Measurements from ENCODE around the gene PPM1K.

DNA sequence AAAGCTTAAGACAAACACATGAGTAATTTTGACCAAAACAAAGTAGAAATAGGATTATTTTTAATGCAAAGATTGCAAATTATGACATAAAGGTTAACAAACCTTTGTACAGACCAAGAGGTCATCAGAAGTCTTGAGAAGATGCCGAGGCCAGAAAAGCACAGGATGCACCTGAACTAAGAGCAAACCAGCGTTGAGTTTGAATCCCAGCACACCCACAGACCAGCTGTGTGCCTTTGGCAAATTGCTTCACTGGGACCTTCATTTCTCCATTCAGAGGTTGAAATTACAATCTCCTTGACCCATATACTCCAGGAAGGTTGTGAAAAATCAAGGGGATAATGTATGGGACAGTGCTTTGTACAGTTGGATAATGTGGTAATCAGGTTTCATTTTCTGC is 56.6 kb downstream of the PPM1K start:
- no peak for TF ChIP-seq YY1 (IDR thresholded peaks at IDR 0.05; ENCODE audit: extremely low read depth, insufficient replicate concordance, low read depth, low read length)
- no peak for TF ChIP-seq RAD21 (IDR thresholded peaks at IDR 0.05; ENCODE audit: low read depth)
- no peak for TF ChIP-seq CTCF (IDR thresholded peaks at IDR 0.05 in 2 of 3, conservative IDR thresholded peaks at IDR 0.05 in 1 of 3; ENCODE audit: borderline replicate concordance in 1 of 3, insufficient read depth in 1 of 3, low read depth in 2 of 3, low read length in 2 of 3)
- no peak for TF ChIP-seq POLR2A (IDR thresholded peaks at IDR 0.05; ENCODE audit: borderline replicate concordance, extremely low read depth, insufficient read depth, insufficient read length)
- TF ChIP-seq, protein P1, sequence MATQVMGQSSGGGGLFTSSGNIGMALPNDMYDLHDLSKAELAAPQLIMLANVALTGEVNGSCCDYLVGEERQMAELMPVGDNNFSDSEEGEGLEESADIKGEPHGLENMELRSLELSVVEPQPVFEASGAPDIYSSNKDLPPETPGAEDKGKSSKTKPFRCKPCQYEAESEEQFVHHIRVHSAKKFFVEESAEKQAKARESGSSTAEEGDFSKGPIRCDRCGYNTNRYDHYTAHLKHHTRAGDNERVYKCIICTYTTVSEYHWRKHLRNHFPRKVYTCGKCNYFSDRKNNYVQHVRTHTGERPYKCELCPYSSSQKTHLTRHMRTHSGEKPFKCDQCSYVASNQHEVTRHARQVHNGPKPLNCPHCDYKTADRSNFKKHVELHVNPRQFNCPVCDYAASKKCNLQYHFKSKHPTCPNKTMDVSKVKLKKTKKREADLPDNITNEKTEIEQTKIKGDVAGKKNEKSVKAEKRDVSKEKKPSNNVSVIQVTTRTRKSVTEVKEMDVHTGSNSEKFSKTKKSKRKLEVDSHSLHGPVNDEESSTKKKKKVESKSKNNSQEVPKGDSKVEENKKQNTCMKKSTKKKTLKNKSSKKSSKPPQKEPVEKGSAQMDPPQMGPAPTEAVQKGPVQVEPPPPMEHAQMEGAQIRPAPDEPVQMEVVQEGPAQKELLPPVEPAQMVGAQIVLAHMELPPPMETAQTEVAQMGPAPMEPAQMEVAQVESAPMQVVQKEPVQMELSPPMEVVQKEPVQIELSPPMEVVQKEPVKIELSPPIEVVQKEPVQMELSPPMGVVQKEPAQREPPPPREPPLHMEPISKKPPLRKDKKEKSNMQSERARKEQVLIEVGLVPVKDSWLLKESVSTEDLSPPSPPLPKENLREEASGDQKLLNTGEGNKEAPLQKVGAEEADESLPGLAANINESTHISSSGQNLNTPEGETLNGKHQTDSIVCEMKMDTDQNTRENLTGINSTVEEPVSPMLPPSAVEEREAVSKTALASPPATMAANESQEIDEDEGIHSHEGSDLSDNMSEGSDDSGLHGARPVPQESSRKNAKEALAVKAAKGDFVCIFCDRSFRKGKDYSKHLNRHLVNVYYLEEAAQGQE (IDR thresholded peaks at IDR 0.05; ENCODE audit: low read depth): no peak
- TF ChIP-seq ZNF274 (IDR thresholded peaks at IDR 0.05; ENCODE audit: low read depth, low read length): no peak
- TF ChIP-seq POLR2AphosphoS5 (IDR thresholded peaks at IDR 0.05; ENCODE audit: low read depth, low read length): no peak
- TF ChIP-seq EZH2 (IDR thresholded peaks at IDR 0.05): no peak
- TF ChIP-seq SP1 (IDR thresholded peaks at IDR 0.05; ENCODE audit: low read depth): no peak
- TF ChIP-seq MAX (IDR thresholded peaks at IDR 0.05): no peak
- TF ChIP-seq SIN3A (IDR thresholded peaks at IDR 0.05; ENCODE audit: low read depth): no peak

All from HCT116 (cell line).